Hypothalamus (tissue), 51 donors: ENCODE data around the gene PDHA1.

ENCODE experiments used
- DNase-seq, 51 donors: peaks; one replicate each; lab custom pipeline; 2025; lab: John Stamatoyannopoulos, UW

The PDHA1 gene

GRCh38 chrX:19343535-19344408 lies at the start of gene PDHA1:
PDHA1 (plus strand) TSS chrX:19343927; CDS start chrX:19344038, 111 bp downstream.
- DNase-seq: peak; percentile 21 to 92 (median 81)

- DNase-seq: no peak
Observed at GRCh38 chrX:19303256-19303880, 40.4 kb upstream of the PDHA1 start.

GRCh38 chrX:19326567-19326966 lies 17.2 kb upstream of the PDHA1 start:
- no peak for DNase-seq

GRCh38 chrX:19331831-19332230 lies 11.9 kb upstream of the PDHA1 start:
- no peak for DNase-seq

- DNase-seq: peak in 11 of 51 donors; percentile 0 to 24 (median 2)
Observed at GRCh38 chrX:19332983-19333382, 10.7 kb upstream of the PDHA1 start.

GRCh38 chrX:19334945-19335626 lies 8.6 kb upstream of the PDHA1 start:
- DNase-seq: no peak

- peak in 1 of 51 donors; percentile 0 for DNase-seq
Observed at GRCh38 chrX:19342331-19342906, 1.3 kb upstream of the PDHA1 start.

- DNase-seq: peak in 1 of 51 donors; percentile 30
Observed at GRCh38 chrX:19343085-19343534, 617 bp upstream of the PDHA1 start.

- no peak for DNase-seq
Observed at GRCh38 chrX:19344661-19345060, 934 bp downstream of the PDHA1 start.

GRCh38 chrX:19347916-19348315 lies 4.2 kb downstream of the PDHA1 start:
- no peak for DNase-seq

- DNase-seq: no peak
Observed at GRCh38 chrX:19349264-19349663, 5.5 kb downstream of the PDHA1 start.

GRCh38 chrX:19350941-19351384 lies 7.2 kb downstream of the PDHA1 start:
- DNase-seq: no peak

GRCh38 chrX:19354625-19355024 lies 10.9 kb downstream of the PDHA1 start:
- DNase-seq: no peak

GRCh38 chrX:19358521-19358920 lies 14.8 kb downstream of the PDHA1 start:
- no peak for DNase-seq

- no peak for DNase-seq
Observed at GRCh38 chrX:19360903-19361302, 17.2 kb downstream of the PDHA1 start.

- DNase-seq: no peak
Observed at GRCh38 chrX:19361701-19362100, 18.0 kb downstream of the PDHA1 start.

- no peak for DNase-seq
Observed at GRCh38 chrX:19368576-19368975, 24.8 kb downstream of the PDHA1 start.

- no peak for DNase-seq
Observed at GRCh38 chrX:19370061-19370460, 26.3 kb downstream of the PDHA1 start.

GRCh38 chrX:19372170-19372546 lies 28.4 kb downstream of the PDHA1 start:
- peak in 36 of 51 donors; percentile 0 to 63 (median 14) for DNase-seq

GRCh38 chrX:19372547-19373331 lies 29.0 kb downstream of the PDHA1 start:
- peak in 7 of 51 donors; percentile 1 to 24 (median 8) for DNase-seq
